Kidney epithelial cell (primary cell): ENCODE data around the gene EIF1B. TPM values are rescaled to one million over a fixed set of nuclear protein-coding genes. Genes with fewer than 3 reads are reported as not detected.

Experiments
- DNase-seq: peaks from one replicate; pipeline ENCODE4 v3.0.0-alpha.2; 2010; ENCODE audit warnings: low read depth
- H3K27me3 ChIP-seq: 2 replicates; pipeline ENCODE4 v1.6.0; 2011; ENCODE audit warnings: low read length; ENCODE audit not compliant: control insufficient read depth, insufficient read depth
- H3K36me3 ChIP-seq: 2 replicates; pipeline ENCODE4 v1.5.1; 2011; ENCODE audit warnings: low read length; ENCODE audit not compliant: control insufficient read depth, insufficient read depth
- H3K4me3 ChIP-seq: 2 replicates; pipeline ENCODE4 v1.5.1; 2011; ENCODE audit warnings: low read depth, mild to moderate bottlenecking, control low read depth, low read length
- total RNA-seq: library from RNA; depleted of rRNA; stranded (reverse); fragments of >200 nt; gene quantifications from 2 replicates; pipeline ENCODE4 v1.2.3, GENCODE V29; 2015
- TF ChIP-seq, protein P1 (sequence below): IDR thresholded peaks from 2 replicates; pipeline ENCODE4 v1.5.1; 2011; ENCODE audit warnings: mild to moderate bottlenecking, moderate library complexity, low read length, control low read depth, inconsistent platforms; ENCODE audit not compliant: insufficient read depth, poor library complexity, severe bottlenecking

The EIF1B gene
- total RNA-seq, 1 donor from 2014 or later = 38.1 TPM

DNA sequence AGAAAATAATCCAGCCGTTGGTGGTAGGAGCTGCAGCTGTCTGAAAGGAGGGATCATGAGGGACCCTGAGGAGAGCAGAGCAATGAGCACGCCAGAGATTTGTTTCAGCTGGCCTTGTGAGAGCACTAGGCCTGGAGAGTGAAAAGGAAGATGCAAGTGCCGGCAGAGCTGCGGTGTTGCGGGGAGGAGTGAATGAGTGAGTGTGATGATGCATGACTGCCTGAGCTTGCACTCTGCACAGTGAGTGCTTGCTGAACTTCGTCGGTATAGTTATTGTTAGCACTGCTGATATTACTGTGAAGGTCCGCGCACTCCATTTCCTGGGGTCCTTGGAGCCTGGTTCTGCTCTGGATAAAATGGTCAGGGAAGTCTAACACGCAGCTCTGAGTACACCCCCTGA lies 23.2 kb downstream of the EIF1B start:
- Histone ChIP-seq H3K27me3 (no peaks in the 10 kb centered on the region), H3K36me3 (no peaks in the 10 kb centered on the region), H3K4me3 (no peak overlapping the region)
- no peak for DNase-seq
- TF ChIP-seq, protein P1, sequence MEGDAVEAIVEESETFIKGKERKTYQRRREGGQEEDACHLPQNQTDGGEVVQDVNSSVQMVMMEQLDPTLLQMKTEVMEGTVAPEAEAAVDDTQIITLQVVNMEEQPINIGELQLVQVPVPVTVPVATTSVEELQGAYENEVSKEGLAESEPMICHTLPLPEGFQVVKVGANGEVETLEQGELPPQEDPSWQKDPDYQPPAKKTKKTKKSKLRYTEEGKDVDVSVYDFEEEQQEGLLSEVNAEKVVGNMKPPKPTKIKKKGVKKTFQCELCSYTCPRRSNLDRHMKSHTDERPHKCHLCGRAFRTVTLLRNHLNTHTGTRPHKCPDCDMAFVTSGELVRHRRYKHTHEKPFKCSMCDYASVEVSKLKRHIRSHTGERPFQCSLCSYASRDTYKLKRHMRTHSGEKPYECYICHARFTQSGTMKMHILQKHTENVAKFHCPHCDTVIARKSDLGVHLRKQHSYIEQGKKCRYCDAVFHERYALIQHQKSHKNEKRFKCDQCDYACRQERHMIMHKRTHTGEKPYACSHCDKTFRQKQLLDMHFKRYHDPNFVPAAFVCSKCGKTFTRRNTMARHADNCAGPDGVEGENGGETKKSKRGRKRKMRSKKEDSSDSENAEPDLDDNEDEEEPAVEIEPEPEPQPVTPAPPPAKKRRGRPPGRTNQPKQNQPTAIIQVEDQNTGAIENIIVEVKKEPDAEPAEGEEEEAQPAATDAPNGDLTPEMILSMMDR = no peak

DNA sequence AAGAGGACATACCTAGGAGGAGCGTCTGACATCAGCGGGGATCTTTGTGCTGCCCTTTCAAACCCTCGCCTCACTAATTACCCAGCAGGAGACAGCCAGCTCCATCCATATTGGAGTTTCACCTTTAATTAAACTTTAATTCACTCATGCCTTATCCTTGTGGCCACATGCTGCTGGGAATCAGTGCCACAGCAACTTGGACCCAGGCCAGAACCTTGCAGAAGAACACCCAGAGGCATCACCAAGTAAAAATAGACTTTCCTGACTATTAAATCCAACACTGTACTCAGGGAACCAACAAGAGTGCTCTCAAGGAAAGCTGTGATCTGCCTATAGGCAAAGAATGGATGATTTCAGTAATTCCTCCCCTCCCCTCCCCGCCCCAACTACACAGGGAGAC lies 23.9 kb downstream of the EIF1B start:
- H3K4me3 ChIP-seq = no peak overlapping the region
- H3K36me3 ChIP-seq = no peaks in the 10 kb centered on the region
- no peaks in the 10 kb centered on the region for H3K27me3 ChIP-seq
- no peak for DNase-seq
- TF ChIP-seq, protein P1 = no peak

DNA sequence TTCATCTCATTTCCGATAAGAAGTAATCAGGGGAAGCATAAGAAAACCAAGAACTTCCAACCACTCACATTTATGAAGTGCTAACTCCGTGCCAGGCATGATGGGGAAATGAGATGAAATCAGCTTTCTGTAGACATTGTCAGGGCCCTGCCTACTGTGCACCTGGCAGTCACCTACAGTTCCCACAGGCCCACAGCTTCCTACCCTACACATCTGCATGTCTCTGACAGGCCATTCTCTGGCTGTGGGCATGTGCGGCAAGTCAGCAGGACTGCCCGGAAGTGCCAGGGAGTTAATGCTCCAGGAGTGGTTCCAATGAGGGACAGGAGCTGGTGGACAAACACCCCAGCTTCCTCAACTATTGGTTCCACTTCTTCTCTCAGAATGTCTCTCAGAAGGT lies 24.3 kb downstream of the EIF1B start:
- TF ChIP-seq, protein P1 = no peak
- no peak for DNase-seq

DNA sequence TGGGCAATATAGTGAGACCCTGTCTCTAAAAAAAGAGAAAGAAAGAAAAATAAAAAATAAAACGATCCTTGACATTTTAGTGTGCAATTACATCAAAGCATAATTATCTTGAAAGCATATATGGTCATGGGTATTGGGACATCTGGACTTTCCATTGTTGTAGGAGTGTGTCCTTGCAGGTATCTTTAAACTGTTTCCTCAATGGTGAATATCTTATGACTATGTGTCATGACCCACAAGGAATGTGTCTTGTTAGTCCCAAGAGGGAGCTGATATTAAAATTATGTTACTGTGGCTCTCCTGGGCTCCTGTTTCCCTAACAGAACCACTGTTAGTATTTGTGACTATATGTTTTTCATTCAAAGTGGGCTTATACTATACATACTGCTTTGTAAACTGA lies 26.6 kb downstream of the EIF1B start:
- H3K4me3 ChIP-seq = no peak overlapping the region
- no peak for DNase-seq
- TF ChIP-seq, protein P1 = no peak

More for the DNA sequence above, 24.3 kb downstream of the EIF1B start:
- Histone ChIP-seq H3K27me3 (no peaks in the 10 kb centered on the region), H3K4me3 (no peak overlapping the region), H3K36me3 (no peaks in the 10 kb centered on the region)

DNA sequence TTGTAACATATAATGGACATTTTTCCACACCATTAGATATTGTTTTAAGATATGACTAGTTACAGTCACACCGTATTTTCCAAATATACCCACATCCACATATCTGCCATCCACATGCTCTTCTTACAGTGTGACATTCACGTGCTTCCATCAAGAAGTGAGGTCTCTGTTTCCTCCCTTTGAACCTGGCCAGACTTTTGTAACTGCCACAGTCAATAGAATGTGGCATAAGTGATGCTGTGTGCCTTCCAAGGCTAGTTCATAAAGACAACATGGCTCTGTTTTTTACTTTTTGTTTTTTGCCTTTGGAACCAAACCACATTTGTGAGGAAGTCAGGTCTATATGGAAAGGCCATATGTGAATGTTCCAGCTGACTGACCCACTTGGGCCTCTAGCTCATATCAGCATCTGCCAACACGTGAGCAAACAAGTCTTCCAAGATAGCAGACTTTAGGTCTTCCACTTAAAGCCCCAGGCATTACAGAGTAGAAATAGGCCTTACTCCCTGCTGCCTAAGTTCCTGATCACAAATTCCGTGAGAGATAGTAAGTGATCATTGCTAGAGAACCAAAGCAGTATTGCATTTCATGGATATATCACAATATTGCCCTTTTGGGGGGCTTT lies 27.1 kb downstream of the EIF1B start:
- no peak overlapping the region for H3K4me3 ChIP-seq
- TF ChIP-seq, protein P1 = no peak
- DNase-seq = no peak
- no peaks in the 10 kb centered on the region for H3K36me3 ChIP-seq
- H3K27me3 ChIP-seq = no peaks in the 10 kb centered on the region

More for the DNA sequence above, 26.6 kb downstream of the EIF1B start:
- H3K36me3 ChIP-seq = no peaks in the 10 kb centered on the region
- no peaks in the 10 kb centered on the region for H3K27me3 ChIP-seq
